ENCODE data around the gene LRRC66. TPM values are rescaled to one million over a fixed set of nuclear protein-coding genes. Genes with fewer than 3 reads are reported as not detected.

LRRC66 gene
- total and polyA plus RNA-seq, 4 donors = 0.05 to 0.25 TPM; not detected in 2

DNA sequence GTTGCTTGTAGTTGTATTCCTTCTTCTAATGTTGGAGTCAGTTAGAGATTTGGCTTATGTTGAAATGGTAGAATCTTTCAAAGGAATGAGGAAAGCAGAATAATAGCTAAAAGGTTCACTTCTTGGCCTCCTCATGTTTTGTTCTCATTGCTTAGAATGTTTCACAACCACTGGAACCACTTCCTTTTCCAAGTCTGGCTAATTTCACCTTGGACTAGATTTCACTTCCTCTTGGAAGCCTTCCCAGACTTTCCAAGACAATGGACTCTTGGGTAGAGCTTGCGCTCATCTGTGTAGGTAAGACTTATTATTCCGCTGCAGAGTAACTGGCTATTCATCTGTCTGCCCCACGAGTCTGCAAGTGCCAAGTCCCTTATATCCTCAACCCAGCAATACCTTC, 39.2 kb upstream of the LRRC66 start:
- no peak for DNase-seq (ENCODE audit: low spot score)
- no peak overlapping the region for H3K27ac ChIP-seq (ENCODE audit: low read depth in 1 of 2, low read length in 2 of 2)
- WGBS = 64% methylated on average over 3 of the region's 3 CpGs
- no peak overlapping the region for H3K9ac ChIP-seq (ENCODE audit: low read depth in 1 of 2, low read length in 2 of 2)
- no peaks in the 10 kb centered on the region for H3K36me3 ChIP-seq (ENCODE audit: control insufficient read depth in 4 of 4, insufficient read depth in 3 of 4, low read depth in 1 of 4, low read length in 3 of 4)
- H3K4me1 ChIP-seq (ENCODE audit: control insufficient read depth in 4 of 4, insufficient read depth in 4 of 4, low read length in 3 of 4) = peaks cover 0 to 14% (median 5%) of the 10 kb centered on the region in 4 donors
- H3K9me3 ChIP-seq (ENCODE audit: control insufficient read depth in 4 of 4, low read length in 3 of 4) = no peaks in the 10 kb centered on the region
- H3K27me3 ChIP-seq (ENCODE audit: control insufficient read depth in 4 of 4, insufficient read depth in 4 of 4, low read length in 3 of 4) = no peaks in the 10 kb centered on the region
- TF ChIP-seq TAF1 (conservative IDR thresholded peaks at IDR 0.05) (no peak), NR2F2 (IDR thresholded peaks at IDR 0.05) (peak; percentile 23)
- H3K4me3 ChIP-seq (ENCODE audit: low read depth in 1 of 3, low read length in 3 of 3) = no peak overlapping the region

DNA sequence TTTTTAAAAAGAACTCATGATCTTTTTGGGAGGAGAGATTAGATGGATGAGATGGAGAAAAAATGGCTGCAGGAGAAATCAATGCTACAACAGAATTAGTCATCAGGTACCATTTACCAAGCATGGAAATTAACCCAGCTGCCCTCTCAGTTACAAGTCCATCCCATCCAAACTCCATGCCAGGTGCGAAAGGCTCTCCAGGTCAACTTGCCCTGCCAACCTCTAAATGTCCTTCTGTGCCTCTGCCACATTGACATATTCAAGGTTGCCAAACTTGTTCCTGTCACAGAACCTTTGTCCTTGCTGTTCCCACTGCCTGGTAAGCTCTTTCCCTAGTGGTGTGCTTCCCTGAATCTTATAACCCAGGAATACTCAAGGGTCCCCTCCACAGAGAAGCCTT, 38.1 kb upstream of the LRRC66 start:
- Histone ChIP-seq H3K4me1 (ENCODE audit: control insufficient read depth in 4 of 4, insufficient read depth in 4 of 4, low read length in 3 of 4) (peaks cover 0 to 14% (median 5%) of the 10 kb centered on the region in 4 donors), H3K4me3 (ENCODE audit: low read depth in 1 of 3, low read length in 3 of 3) (no peak overlapping the region), H3K9ac (ENCODE audit: low read depth in 1 of 2, low read length in 2 of 2) (no peak overlapping the region), H3K36me3 (ENCODE audit: control insufficient read depth in 4 of 4, insufficient read depth in 3 of 4, low read depth in 1 of 4, low read length in 3 of 4) (no peaks in the 10 kb centered on the region), H3K27ac (ENCODE audit: low read depth in 1 of 2, low read length in 2 of 2) (no peak overlapping the region), H3K27me3 (ENCODE audit: control insufficient read depth in 4 of 4, insufficient read depth in 4 of 4, low read length in 3 of 4) (no peaks in the 10 kb centered on the region), H3K9me3 (ENCODE audit: control insufficient read depth in 4 of 4, low read length in 3 of 4) (no peaks in the 10 kb centered on the region)
- TF ChIP-seq HNF4A (conservative IDR thresholded peaks at IDR 0.05) (peak in 1 of 2 donors; percentile 13), SP1 (IDR thresholded peaks at IDR 0.05) (no peak)
- DNase-seq (ENCODE audit: low spot score) = no peak
- WGBS = 42% methylated on average over 1 of the region's 1 CpG

DNA sequence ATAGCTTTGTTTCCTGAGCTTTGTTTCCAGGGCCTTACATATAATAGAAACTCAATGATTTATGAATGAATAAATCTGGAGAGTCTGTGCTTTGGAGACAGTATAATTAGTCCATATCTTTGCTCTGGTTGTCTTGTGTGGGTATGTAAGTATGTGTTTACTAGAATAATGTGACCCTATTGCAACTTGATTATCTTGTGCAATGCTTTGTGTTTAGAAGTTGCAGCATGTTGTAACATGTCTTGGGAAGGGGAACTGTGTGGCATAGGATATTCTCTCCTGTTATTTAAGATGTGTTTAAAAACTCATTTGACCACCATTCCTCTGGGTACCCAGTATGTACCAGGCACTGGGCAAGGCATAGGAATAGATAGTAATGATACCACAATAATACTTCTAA, 37.0 kb upstream of the LRRC66 start:
- no peaks in the 10 kb centered on the region for H3K36me3 ChIP-seq (ENCODE audit: control insufficient read depth in 4 of 4, insufficient read depth in 3 of 4, low read depth in 1 of 4, low read length in 3 of 4)

DNA sequence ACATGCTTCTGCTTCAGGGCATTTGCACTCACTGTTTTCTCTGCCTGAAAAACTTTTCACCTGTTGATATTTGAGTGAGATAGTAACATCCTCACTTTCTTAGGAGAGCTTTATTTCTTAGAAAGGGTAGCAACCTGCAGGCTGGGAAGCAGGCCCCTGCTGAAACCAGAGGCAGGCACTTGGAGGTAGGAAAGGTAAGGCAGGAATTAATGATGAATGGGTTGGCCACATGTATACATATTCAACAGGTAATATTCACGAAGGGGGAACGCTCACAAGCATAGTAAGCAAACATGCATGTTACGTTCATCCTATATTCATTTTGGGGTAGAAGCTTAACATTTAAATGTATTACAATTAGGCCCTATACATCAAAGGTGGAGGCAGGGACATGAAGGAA, 34.1 kb upstream of the LRRC66 start:
- H3K4me1 ChIP-seq (ENCODE audit: control insufficient read depth in 4 of 4, insufficient read depth in 4 of 4, low read length in 3 of 4) = peaks cover 3 to 26% (median 19%) of the 10 kb centered on the region in 4 donors
- H3K4me3 ChIP-seq (ENCODE audit: low read depth in 1 of 3, low read length in 3 of 3) = no peak overlapping the region
- no peaks in the 10 kb centered on the region for H3K36me3 ChIP-seq (ENCODE audit: control insufficient read depth in 4 of 4, insufficient read depth in 3 of 4, low read depth in 1 of 4, low read length in 3 of 4)
- H3K27ac ChIP-seq (ENCODE audit: low read depth in 1 of 2, low read length in 2 of 2) = no peak overlapping the region
- WGBS = 88% methylated on average over 3 of the region's 3 CpGs
- H3K9ac ChIP-seq (ENCODE audit: low read depth in 1 of 2, low read length in 2 of 2) = no peak overlapping the region
- no peak for DNase-seq (ENCODE audit: low spot score)
- H3K27me3 ChIP-seq (ENCODE audit: control insufficient read depth in 4 of 4, insufficient read depth in 4 of 4, low read length in 3 of 4) = no peaks in the 10 kb centered on the region
- H3K9me3 ChIP-seq (ENCODE audit: control insufficient read depth in 4 of 4, low read length in 3 of 4) = no peaks in the 10 kb centered on the region
- TF ChIP-seq, protein P1, sequence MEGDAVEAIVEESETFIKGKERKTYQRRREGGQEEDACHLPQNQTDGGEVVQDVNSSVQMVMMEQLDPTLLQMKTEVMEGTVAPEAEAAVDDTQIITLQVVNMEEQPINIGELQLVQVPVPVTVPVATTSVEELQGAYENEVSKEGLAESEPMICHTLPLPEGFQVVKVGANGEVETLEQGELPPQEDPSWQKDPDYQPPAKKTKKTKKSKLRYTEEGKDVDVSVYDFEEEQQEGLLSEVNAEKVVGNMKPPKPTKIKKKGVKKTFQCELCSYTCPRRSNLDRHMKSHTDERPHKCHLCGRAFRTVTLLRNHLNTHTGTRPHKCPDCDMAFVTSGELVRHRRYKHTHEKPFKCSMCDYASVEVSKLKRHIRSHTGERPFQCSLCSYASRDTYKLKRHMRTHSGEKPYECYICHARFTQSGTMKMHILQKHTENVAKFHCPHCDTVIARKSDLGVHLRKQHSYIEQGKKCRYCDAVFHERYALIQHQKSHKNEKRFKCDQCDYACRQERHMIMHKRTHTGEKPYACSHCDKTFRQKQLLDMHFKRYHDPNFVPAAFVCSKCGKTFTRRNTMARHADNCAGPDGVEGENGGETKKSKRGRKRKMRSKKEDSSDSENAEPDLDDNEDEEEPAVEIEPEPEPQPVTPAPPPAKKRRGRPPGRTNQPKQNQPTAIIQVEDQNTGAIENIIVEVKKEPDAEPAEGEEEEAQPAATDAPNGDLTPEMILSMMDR (IDR thresholded peaks at IDR 0.05; ENCODE audit: low read depth, low read length, missing input control) = no peak
- TF ChIP-seq, protein P2, sequence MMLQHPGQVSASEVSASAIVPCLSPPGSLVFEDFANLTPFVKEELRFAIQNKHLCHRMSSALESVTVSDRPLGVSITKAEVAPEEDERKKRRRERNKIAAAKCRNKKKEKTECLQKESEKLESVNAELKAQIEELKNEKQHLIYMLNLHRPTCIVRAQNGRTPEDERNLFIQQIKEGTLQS (IDR thresholded peaks at IDR 0.05) = no peak
- TF ChIP-seq, protein P3, sequence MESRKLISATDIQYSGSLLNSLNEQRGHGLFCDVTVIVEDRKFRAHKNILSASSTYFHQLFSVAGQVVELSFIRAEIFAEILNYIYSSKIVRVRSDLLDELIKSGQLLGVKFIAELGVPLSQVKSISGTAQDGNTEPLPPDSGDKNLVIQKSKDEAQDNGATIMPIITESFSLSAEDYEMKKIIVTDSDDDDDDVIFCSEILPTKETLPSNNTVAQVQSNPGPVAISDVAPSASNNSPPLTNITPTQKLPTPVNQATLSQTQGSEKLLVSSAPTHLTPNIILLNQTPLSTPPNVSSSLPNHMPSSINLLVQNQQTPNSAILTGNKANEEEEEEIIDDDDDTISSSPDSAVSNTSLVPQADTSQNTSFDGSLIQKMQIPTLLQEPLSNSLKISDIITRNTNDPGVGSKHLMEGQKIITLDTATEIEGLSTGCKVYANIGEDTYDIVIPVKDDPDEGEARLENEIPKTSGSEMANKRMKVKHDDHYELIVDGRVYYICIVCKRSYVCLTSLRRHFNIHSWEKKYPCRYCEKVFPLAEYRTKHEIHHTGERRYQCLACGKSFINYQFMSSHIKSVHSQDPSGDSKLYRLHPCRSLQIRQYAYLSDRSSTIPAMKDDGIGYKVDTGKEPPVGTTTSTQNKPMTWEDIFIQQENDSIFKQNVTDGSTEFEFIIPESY (IDR thresholded peaks at IDR 0.05) = no peak
- TF ChIP-seq TAF1 (conservative IDR thresholded peaks at IDR 0.05) (no peak), FOXA1 (IDR thresholded peaks at IDR 0.05) (no peak), GABPA (IDR thresholded peaks at IDR 0.05 in 1 of 2, conservative IDR thresholded peaks at IDR 0.05 in 1 of 2) (no peak), EGR1 (IDR thresholded peaks at IDR 0.05; ENCODE audit: low read depth in 2 of 2) (no peak), YY1 (IDR thresholded peaks at IDR 0.05) (no peak), SP1 (IDR thresholded peaks at IDR 0.05) (no peak)

More for the DNA sequence above, 37.0 kb upstream of the LRRC66 start:
- TF ChIP-seq FOXA1 (IDR thresholded peaks at IDR 0.05) = no peak
- TF ChIP-seq, protein P3 (IDR thresholded peaks at IDR 0.05) = no peak
- no peak for TF ChIP-seq SP1 (IDR thresholded peaks at IDR 0.05)
- TF ChIP-seq RAD21 (IDR thresholded peaks at IDR 0.05) = no peak
- TF ChIP-seq EGR1 (IDR thresholded peaks at IDR 0.05; ENCODE audit: low read depth in 2 of 2) = no peak
- H3K4me3 ChIP-seq (ENCODE audit: low read depth in 1 of 3, low read length in 3 of 3) = no peak overlapping the region
- no peak for DNase-seq (ENCODE audit: low spot score)
- H3K9me3 ChIP-seq (ENCODE audit: control insufficient read depth in 4 of 4, low read length in 3 of 4) = no peaks in the 10 kb centered on the region
- H3K9ac ChIP-seq (ENCODE audit: low read depth in 1 of 2, low read length in 2 of 2) = no peak overlapping the region
- peaks cover 1 to 18% (median 10%) of the 10 kb centered on the region in 4 donors for H3K4me1 ChIP-seq (ENCODE audit: control insufficient read depth in 4 of 4, insufficient read depth in 4 of 4, low read length in 3 of 4)
- H3K27ac ChIP-seq (ENCODE audit: low read depth in 1 of 2, low read length in 2 of 2) = no peak overlapping the region
- H3K27me3 ChIP-seq (ENCODE audit: control insufficient read depth in 4 of 4, insufficient read depth in 4 of 4, low read length in 3 of 4) = no peaks in the 10 kb centered on the region

All from liver (tissue), 9 donors.